ENCODE data around the gene SLC19A1. TPM values are rescaled to one million over a fixed set of nuclear protein-coding genes. Genes with fewer than 3 reads are reported as not detected.

The SLC19A1 gene
- total and polyA plus RNA-seq, 4 donors: 8.4 to 28.0 (median 13.0) TPM

DNA sequence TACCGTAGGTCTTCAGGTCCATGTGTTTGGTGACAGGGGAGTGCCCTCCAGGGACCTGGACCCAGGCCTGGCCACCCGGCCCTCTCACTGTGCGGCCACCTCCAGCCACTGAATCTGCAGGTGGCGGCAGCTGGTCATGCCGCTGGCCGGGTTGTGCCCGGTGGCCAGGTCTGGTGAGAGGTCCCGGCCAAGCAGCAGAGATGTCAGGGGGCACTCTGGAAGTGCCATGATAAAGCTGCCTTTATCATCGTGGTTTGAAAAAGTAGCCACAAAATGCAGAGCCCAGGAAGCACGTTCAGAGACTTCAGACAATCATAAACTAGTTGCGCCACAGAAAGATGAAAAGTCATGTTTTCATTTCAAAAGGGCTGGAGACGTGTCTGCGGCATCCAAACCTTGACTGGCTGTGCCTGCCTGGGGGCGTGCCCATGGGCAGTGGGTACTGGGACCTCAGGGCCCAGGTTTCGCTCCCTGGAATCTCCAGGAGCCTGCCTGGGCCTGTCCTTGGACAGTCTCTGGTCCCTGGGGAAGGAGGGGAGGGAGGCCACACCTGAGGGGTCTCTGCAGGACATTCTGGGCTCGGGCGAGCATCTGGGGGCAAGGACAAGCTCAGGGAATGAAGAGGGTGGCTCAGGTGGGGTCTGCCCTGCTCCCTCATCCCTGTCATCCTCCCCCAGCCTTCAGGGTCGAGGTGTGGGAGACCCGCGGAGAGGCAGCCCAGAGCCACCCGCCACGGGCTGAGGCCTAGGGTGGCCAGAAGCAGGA lies 92.4 kb downstream of the SLC19A1 start:
- Histone ChIP-seq H3K27me3 (ENCODE audit: control insufficient read depth in 4 of 4, insufficient read depth in 4 of 4, low read length in 3 of 4) (no peaks in the 10 kb centered on the region), H3K27ac (ENCODE audit: low read depth in 1 of 2, low read length in 2 of 2) (peak overlapping the region; percentile 61 to 69), H3K9me3 (ENCODE audit: control insufficient read depth in 4 of 4, low read length in 3 of 4) (no peaks in the 10 kb centered on the region), H3K36me3 (ENCODE audit: control insufficient read depth in 4 of 4, insufficient read depth in 3 of 4, low read depth in 1 of 4, low read length in 3 of 4) (no peaks in the 10 kb centered on the region), H3K9ac (ENCODE audit: low read depth in 1 of 2, low read length in 2 of 2) (peak overlapping the region in 1 of 2 donors; percentile 23), H3K4me3 (ENCODE audit: low read depth in 1 of 3, low read length in 3 of 3) (peak overlapping the region; percentile 5 to 24 (median 7)), H3K4me1 (ENCODE audit: control insufficient read depth in 4 of 4, insufficient read depth in 4 of 4, low read length in 3 of 4) (peaks cover 24 to 71% (median 57%) of the 10 kb centered on the region in 4 donors)
- 54% methylated on average over 22 of the region's 22 CpGs for WGBS
- no peak for DNase-seq (ENCODE audit: low spot score)
- TF ChIP-seq NR2F2 (IDR thresholded peaks at IDR 0.05): no peak
- no peak for TF ChIP-seq EGR1 (IDR thresholded peaks at IDR 0.05; ENCODE audit: low read depth in 2 of 2)
- TF ChIP-seq TAF1 (conservative IDR thresholded peaks at IDR 0.05): no peak
- TF ChIP-seq RAD21 (IDR thresholded peaks at IDR 0.05): no peak
- TF ChIP-seq YY1 (IDR thresholded peaks at IDR 0.05): no peak
- peak in 1 of 2 donors; percentile 48 for TF ChIP-seq HNF4A (conservative IDR thresholded peaks at IDR 0.05)
- TF ChIP-seq SP1 (IDR thresholded peaks at IDR 0.05): no peak
- TF ChIP-seq, protein P1, sequence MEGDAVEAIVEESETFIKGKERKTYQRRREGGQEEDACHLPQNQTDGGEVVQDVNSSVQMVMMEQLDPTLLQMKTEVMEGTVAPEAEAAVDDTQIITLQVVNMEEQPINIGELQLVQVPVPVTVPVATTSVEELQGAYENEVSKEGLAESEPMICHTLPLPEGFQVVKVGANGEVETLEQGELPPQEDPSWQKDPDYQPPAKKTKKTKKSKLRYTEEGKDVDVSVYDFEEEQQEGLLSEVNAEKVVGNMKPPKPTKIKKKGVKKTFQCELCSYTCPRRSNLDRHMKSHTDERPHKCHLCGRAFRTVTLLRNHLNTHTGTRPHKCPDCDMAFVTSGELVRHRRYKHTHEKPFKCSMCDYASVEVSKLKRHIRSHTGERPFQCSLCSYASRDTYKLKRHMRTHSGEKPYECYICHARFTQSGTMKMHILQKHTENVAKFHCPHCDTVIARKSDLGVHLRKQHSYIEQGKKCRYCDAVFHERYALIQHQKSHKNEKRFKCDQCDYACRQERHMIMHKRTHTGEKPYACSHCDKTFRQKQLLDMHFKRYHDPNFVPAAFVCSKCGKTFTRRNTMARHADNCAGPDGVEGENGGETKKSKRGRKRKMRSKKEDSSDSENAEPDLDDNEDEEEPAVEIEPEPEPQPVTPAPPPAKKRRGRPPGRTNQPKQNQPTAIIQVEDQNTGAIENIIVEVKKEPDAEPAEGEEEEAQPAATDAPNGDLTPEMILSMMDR (IDR thresholded peaks at IDR 0.05; ENCODE audit: low read depth, low read length, missing input control): no peak
- TF ChIP-seq, protein P2, sequence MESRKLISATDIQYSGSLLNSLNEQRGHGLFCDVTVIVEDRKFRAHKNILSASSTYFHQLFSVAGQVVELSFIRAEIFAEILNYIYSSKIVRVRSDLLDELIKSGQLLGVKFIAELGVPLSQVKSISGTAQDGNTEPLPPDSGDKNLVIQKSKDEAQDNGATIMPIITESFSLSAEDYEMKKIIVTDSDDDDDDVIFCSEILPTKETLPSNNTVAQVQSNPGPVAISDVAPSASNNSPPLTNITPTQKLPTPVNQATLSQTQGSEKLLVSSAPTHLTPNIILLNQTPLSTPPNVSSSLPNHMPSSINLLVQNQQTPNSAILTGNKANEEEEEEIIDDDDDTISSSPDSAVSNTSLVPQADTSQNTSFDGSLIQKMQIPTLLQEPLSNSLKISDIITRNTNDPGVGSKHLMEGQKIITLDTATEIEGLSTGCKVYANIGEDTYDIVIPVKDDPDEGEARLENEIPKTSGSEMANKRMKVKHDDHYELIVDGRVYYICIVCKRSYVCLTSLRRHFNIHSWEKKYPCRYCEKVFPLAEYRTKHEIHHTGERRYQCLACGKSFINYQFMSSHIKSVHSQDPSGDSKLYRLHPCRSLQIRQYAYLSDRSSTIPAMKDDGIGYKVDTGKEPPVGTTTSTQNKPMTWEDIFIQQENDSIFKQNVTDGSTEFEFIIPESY (IDR thresholded peaks at IDR 0.05): no peak
- peak in 1 of 2 donors; percentile 55 for TF ChIP-seq RXRA (IDR thresholded peaks at IDR 0.05)

DNA sequence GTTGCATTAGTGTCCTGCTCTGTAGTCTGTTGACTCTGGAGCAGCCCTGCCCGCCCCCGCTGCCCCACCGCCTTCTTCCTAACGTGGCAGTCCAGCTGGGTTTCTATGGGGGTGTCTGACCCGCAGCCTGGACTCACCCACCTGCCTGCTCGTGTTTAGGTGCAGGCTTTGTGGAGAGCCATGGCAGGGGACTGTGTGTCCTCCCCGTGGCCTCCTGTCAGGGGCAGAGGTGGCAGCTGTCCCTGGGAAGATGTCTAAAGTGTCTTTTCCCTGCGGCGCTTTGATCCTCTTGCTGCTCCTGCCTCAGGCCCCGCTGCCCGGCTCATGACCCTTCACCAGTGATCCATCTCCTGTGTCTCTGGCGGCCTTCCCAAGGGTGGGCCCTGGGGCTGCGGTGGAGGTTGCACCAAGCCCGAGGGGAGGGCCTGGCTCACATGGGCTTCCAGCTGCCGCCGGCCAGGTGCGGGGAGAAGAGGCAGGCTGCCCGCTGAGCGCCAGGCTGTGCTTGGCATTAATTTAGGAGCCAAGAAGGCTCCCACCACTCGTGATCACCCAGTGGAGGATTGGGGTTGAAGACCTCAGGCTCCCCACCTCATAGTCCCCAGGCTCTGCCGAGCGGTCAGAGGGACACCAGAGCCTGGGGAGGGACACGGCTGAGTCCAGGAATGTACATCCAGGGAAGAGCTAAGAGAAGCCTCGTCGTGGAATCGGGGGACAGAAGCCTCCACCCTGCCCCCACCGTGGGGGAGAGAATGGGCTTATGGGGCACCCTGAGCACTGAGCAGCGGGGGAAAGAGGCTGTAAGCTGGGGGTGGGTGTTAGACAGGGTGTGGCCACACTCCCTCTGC lies 93.2 kb downstream of the SLC19A1 start:
- Histone ChIP-seq H3K4me1 (ENCODE audit: control insufficient read depth in 4 of 4, insufficient read depth in 4 of 4, low read length in 3 of 4) (peaks cover 20 to 63% (median 52%) of the 10 kb centered on the region in 4 donors), H3K27ac (ENCODE audit: low read depth in 1 of 2, low read length in 2 of 2) (peak overlapping the region; percentile 61 to 69), H3K9ac (ENCODE audit: low read depth in 1 of 2, low read length in 2 of 2) (peak overlapping the region in 1 of 2 donors; percentile 23), H3K36me3 (ENCODE audit: control insufficient read depth in 4 of 4, insufficient read depth in 3 of 4, low read depth in 1 of 4, low read length in 3 of 4) (no peaks in the 10 kb centered on the region), H3K9me3 (ENCODE audit: control insufficient read depth in 4 of 4, low read length in 3 of 4) (no peaks in the 10 kb centered on the region), H3K27me3 (ENCODE audit: control insufficient read depth in 4 of 4, insufficient read depth in 4 of 4, low read length in 3 of 4) (no peaks in the 10 kb centered on the region), H3K4me3 (ENCODE audit: low read depth in 1 of 3, low read length in 3 of 3) (peak overlapping the region; percentile 5 to 81 (median 7))
- peak; percentile 67 for DNase-seq (ENCODE audit: low spot score)
- 36% methylated on average over 28 of the region's 28 CpGs for WGBS
- TF ChIP-seq TAF1 (conservative IDR thresholded peaks at IDR 0.05) (no peak), SP1 (IDR thresholded peaks at IDR 0.05) (peak; percentile 71), EGR1 (IDR thresholded peaks at IDR 0.05; ENCODE audit: low read depth in 2 of 2) (peak; percentile 95 to 97), HNF4A (conservative IDR thresholded peaks at IDR 0.05) (peak; percentile 41 to 47), YY1 (IDR thresholded peaks at IDR 0.05) (peak; percentile 78), RXRA (IDR thresholded peaks at IDR 0.05) (peak; percentile 75 to 95), FOXA1 (IDR thresholded peaks at IDR 0.05) (peak; percentile 42), HNF4G (IDR thresholded peaks at IDR 0.05) (no peak), FOXA2 (IDR thresholded peaks at IDR 0.05) (peak; percentile 68), NR2F2 (IDR thresholded peaks at IDR 0.05) (no peak), RAD21 (IDR thresholded peaks at IDR 0.05) (peak in 1 of 2 donors; percentile 3)
- TF ChIP-seq, protein P2 (IDR thresholded peaks at IDR 0.05): no peak
- TF ChIP-seq, protein P3, sequence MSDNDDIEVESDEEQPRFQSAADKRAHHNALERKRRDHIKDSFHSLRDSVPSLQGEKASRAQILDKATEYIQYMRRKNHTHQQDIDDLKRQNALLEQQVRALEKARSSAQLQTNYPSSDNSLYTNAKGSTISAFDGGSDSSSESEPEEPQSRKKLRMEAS (IDR thresholded peaks at IDR 0.05): peak; percentile 62
- TF ChIP-seq, protein P4, sequence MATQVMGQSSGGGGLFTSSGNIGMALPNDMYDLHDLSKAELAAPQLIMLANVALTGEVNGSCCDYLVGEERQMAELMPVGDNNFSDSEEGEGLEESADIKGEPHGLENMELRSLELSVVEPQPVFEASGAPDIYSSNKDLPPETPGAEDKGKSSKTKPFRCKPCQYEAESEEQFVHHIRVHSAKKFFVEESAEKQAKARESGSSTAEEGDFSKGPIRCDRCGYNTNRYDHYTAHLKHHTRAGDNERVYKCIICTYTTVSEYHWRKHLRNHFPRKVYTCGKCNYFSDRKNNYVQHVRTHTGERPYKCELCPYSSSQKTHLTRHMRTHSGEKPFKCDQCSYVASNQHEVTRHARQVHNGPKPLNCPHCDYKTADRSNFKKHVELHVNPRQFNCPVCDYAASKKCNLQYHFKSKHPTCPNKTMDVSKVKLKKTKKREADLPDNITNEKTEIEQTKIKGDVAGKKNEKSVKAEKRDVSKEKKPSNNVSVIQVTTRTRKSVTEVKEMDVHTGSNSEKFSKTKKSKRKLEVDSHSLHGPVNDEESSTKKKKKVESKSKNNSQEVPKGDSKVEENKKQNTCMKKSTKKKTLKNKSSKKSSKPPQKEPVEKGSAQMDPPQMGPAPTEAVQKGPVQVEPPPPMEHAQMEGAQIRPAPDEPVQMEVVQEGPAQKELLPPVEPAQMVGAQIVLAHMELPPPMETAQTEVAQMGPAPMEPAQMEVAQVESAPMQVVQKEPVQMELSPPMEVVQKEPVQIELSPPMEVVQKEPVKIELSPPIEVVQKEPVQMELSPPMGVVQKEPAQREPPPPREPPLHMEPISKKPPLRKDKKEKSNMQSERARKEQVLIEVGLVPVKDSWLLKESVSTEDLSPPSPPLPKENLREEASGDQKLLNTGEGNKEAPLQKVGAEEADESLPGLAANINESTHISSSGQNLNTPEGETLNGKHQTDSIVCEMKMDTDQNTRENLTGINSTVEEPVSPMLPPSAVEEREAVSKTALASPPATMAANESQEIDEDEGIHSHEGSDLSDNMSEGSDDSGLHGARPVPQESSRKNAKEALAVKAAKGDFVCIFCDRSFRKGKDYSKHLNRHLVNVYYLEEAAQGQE (IDR thresholded peaks at IDR 0.05): no peak
- TF ChIP-seq, protein P5, sequence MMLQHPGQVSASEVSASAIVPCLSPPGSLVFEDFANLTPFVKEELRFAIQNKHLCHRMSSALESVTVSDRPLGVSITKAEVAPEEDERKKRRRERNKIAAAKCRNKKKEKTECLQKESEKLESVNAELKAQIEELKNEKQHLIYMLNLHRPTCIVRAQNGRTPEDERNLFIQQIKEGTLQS (IDR thresholded peaks at IDR 0.05): no peak
